HG03108 (cell line): ENCODE data around the gene CYTIP.
"Not testable (repeated sequence)": the region's sequence is repeated elsewhere in the genome, so short reads cannot be mapped to it uniquely, and the experiment has no call there.

ENCODE experiments used
- ATAC-seq: cut with Tn5 transposase; IDR thresholded peaks from one replicate; pipeline ENCODE4 v1.9.1; 2021; ENCODE audit warnings: moderate library complexity; ENCODE audit not compliant: unreplicated experiment

The CYTIP gene

GRCh38 chr2:157427003-157427921 is 16.6 kb downstream of the CYTIP start:
- no peak for ATAC-seq

- ATAC-seq: no peak
Observed at GRCh38 chr2:157426477-157426994, 17.4 kb downstream of the CYTIP start.

GRCh38 chr2:157424374-157424773 is 19.5 kb downstream of the CYTIP start:
- no peak for ATAC-seq

GRCh38 chr2:157421964-157422363 is 21.9 kb downstream of the CYTIP start:
- no peak for ATAC-seq

GRCh38 chr2:157421331-157421944 is 22.5 kb downstream of the CYTIP start:
- ATAC-seq: no peak

GRCh38 chr2:157420771-157421323 is 23.0 kb downstream of the CYTIP start:
- no peak for ATAC-seq

- ATAC-seq: no peak
Observed at GRCh38 chr2:157419031-157419575, 24.8 kb downstream of the CYTIP start.

- ATAC-seq: no peak
Observed at GRCh38 chr2:157418239-157418641, 25.6 kb downstream of the CYTIP start.

GRCh38 chr2:157415591-157416101 is 28.2 kb downstream of the CYTIP start:
- ATAC-seq: no peak

GRCh38 chr2:157414050-157414449 is 29.8 kb downstream of the CYTIP start:
- peak; percentile 20 for ATAC-seq

- peak; percentile 81 for ATAC-seq
Observed at GRCh38 chr2:157413326-157414035, 30.4 kb downstream of the CYTIP start.

- ATAC-seq: no peak
Observed at GRCh38 chr2:157411624-157412336, 32.1 kb downstream of the CYTIP start.

GRCh38 chr2:157405398-157405797 is 38.5 kb downstream of the CYTIP start:
- ATAC-seq: not testable (repeated sequence)

GRCh38 chr2:157404363-157404762 is 39.5 kb downstream of the CYTIP start:
- ATAC-seq: peak; percentile 99

GRCh38 chr2:157402801-157403485 is 40.9 kb downstream of the CYTIP start:
- not testable (repeated sequence) for ATAC-seq

- ATAC-seq: no peak
Observed at GRCh38 chr2:157395811-157396210, 48.1 kb downstream of the CYTIP start.

GRCh38 chr2:157394928-157395327 is 49.0 kb downstream of the CYTIP start:
- ATAC-seq: no peak

- no peak for ATAC-seq
Observed at GRCh38 chr2:157393348-157393747, 50.5 kb downstream of the CYTIP start.

GRCh38 chr2:157388827-157389226 is 55.1 kb downstream of the CYTIP start:
- no peak for ATAC-seq
